Coronary artery (tissue), 2 donors: ENCODE results near the gene TBC1D19.
"Not testable (repeated sequence)": the region's sequence is repeated elsewhere in the genome, so short reads cannot be mapped to it uniquely, and the experiment has no call there.

ENCODE experiments used
- DNase-seq: peaks from one replicate; pipeline ENCODE4 v3.0.0-alpha.2; 2017; ENCODE audit warnings: low spot score
- H3K27ac ChIP-seq, 2 donors: fragments of 200-600 bp; sonication (generic); one replicate each; pipeline ENCODE4 v1.5.1; 2016 to 2019
- H3K4me3 ChIP-seq: fragments of 200-600 bp; sonication (generic); 2 replicates; pipeline ENCODE4 v1.5.1; 2016; ENCODE audit warnings: mild to moderate bottlenecking, moderate library complexity
- CTCF ChIP-seq: fragments of 200-600 bp; sonication (generic); IDR thresholded peaks from one replicate; pipeline ENCODE4 v1.5.1; 2019; ENCODE audit warnings: antibody characterized with exemption

Gene TBC1D19

DNA sequence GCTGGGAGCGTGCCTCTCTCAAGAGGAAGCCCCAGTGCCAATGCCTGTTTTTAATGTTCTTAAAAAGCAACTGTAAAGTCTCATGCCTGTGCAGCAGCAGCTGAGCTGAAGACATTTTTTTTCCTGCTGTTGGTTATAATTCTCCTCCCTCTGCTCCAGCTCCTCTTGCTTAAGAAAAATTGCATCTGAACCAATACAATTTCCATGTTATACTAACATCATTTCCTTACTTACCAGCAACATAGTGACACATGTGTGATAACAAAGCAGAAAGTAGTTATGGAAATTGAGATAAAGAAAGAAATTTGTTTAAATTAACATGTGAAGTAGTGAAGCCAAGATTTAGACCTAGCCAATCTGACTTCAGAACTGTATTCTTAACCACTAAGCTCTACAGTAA, 101.4 kb downstream of the TBC1D19 start:
- no peak for DNase-seq
- Histone ChIP-seq H3K4me3 (no peak overlapping the region), H3K27ac (no peak overlapping the region)
- TF ChIP-seq CTCF = no peak

- no peak for TF ChIP-seq CTCF
- Histone ChIP-seq H3K4me3 (no peak overlapping the region), H3K27ac (no peak overlapping the region)
- DNase-seq = no peak
Measured at GRCh38 chr4:26687728-26688127, 103.8 kb downstream of the TBC1D19 start.

DNA sequence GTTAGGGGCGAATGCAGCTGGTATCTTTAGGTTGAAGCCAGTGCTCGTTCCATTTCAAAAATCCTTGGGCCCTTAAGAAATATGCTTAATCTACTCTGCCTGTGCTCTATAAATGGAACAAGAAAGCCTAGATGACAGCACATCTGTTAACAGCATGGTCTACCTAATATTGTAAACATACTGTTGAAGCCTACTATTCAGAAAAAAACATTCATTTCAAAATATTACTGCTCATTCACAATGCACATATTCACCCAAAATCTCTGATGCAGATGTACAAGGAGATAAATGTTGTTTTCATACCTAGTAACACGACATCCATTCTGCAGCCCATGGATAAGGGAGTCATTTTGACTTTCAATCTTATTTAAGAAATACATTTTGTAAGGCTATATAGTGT, 106.6 kb downstream of the TBC1D19 start:
- no peak for TF ChIP-seq CTCF
- Histone ChIP-seq H3K27ac (no peak overlapping the region), H3K4me3 (no peak overlapping the region)
- DNase-seq = no peak

- no peak for DNase-seq
- H3K27ac ChIP-seq = no peak overlapping the region
- no peak for TF ChIP-seq CTCF
- no peak overlapping the region for H3K4me3 ChIP-seq
Measured at GRCh38 chr4:26692014-26692726, 108.3 kb downstream of the TBC1D19 start.

- DNase-seq, H3K4me3 ChIP-seq, H3K27ac ChIP-seq: not testable (repeated sequence)
Measured at GRCh38 chr4:26694131-26694530, 110.2 kb downstream of the TBC1D19 start.

DNA sequence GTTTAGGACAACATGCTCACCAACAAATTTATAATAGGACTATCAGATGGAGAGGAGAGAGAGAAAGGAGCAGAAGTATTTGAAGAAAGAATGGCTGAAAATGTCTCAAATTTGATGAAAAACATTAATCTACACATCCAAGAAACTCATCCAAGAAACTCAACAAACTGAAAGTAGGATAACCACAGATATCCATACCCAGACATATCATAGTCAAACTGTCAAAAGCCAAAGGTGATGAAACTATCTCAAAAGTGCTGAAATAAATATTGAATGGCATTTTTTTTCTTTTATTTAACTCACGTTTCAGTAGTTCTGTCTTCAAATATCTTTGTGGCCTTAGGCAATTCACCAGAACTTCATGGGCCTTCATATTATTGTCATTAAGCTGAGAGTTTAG, 116.2 kb downstream of the TBC1D19 start:
- DNase-seq = no peak
- no peak overlapping the region for H3K4me3 ChIP-seq
- H3K27ac ChIP-seq = no peak overlapping the region
- TF ChIP-seq CTCF = no peak

- H3K4me3 ChIP-seq = no peak overlapping the region
- TF ChIP-seq CTCF = no peak
- DNase-seq = no peak
- no peak overlapping the region for H3K27ac ChIP-seq
Measured at GRCh38 chr4:26701095-26701494, 117.2 kb downstream of the TBC1D19 start.
